ENCODE measurements around the gene TMPRSS9.
A peak's percentile ranks its signal among the peaks of the same experiment; 100 is the strongest.

TMPRSS9 gene

DNA sequence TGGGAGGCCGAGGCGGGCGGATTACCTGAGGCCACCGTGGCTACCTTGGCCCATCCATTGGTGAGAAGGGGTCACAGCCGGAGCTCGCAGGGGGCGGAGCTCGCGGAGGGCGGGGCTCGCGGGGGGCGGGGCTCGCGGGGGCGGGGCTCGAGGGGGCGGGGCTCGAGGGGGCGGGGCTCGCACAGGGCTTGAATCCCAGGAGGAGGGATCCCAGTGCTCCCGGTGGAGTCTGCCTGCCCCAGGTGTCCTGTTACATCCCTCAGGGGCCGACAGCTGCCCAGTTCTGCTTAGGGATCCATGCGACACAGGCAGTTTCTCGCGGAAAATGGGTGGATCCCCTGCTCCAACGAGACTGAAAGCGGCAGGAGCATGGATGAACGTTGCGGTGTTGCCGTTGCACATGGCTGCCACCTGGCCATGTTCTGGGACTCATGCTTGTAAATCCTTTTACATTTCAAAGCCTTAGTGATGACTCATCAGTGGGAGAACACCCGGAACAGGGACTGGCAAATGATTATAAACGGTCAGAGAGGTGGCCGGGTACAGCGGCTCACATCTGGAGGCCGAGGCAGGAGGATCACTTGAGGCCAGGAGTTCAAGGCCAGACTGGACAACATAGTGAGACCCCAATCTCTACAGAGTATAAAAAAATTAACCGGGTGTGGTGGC, 25.1 kb downstream of the TMPRSS9 start (continued):
- TF ChIP-seq, protein P1, sequence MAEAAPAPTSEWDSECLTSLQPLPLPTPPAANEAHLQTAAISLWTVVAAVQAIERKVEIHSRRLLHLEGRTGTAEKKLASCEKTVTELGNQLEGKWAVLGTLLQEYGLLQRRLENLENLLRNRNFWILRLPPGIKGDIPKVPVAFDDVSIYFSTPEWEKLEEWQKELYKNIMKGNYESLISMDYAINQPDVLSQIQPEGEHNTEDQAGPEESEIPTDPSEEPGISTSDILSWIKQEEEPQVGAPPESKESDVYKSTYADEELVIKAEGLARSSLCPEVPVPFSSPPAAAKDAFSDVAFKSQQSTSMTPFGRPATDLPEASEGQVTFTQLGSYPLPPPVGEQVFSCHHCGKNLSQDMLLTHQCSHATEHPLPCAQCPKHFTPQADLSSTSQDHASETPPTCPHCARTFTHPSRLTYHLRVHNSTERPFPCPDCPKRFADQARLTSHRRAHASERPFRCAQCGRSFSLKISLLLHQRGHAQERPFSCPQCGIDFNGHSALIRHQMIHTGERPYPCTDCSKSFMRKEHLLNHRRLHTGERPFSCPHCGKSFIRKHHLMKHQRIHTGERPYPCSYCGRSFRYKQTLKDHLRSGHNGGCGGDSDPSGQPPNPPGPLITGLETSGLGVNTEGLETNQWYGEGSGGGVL (tag by site-specific recombination; IDR thresholded peaks at IDR 0.05), result peak; percentile 31; the same call in 1 of the 2 replicates
- TF ChIP-seq YY1 (tag by site-specific recombination; IDR thresholded peaks at IDR 0.05) (peak; percentile 78), ZNF394 (tag by site-specific recombination; IDR thresholded peaks at IDR 0.05; ENCODE audit: borderline replicate concordance) (peak; percentile 26; the same call in 1 of the 2 replicates), KLF9 (tag by site-specific recombination; IDR thresholded peaks at IDR 0.05; ENCODE audit: low read depth) (peak; percentile 90; the same call in 1 of the 2 replicates), ZNF335 (tag by site-specific recombination; conservative IDR thresholded peaks at IDR 0.05) (peak; percentile 95), ZNF623 (tag by site-specific recombination; IDR thresholded peaks at IDR 0.05) (0 out of 2 replicates have a peak, but pooled peaks have one; percentile 23), ZNF366 (tag by site-specific recombination; conservative IDR thresholded peaks at IDR 0.05) (peak; percentile 61), ZNF10 (tag by site-specific recombination; IDR thresholded peaks at IDR 0.05) (peak; percentile 45; the same call in 1 of the 2 replicates), ZNF843 (tag by site-specific recombination; IDR thresholded peaks at IDR 0.05) (peak; percentile 38; the same call in 1 of the 2 replicates), ZBTB17 (tag by site-specific recombination; IDR thresholded peaks at IDR 0.05) (peak; percentile 80), ZNF24 (tag by site-specific recombination; IDR thresholded peaks at IDR 0.05) (peak; percentile 71), ZNF239 (tag by site-specific recombination; IDR thresholded peaks at IDR 0.05) (0 out of 2 replicates have a peak, but pooled peaks have one; percentile 37), GLI2 (tag by site-specific recombination; IDR thresholded peaks at IDR 0.05; ENCODE audit: borderline replicate concordance, low read depth) (no peak), ZNF561 (tag by site-specific recombination; IDR thresholded peaks at IDR 0.05; ENCODE audit: borderline replicate concordance) (0 out of 2 replicates have a peak, but pooled peaks have one; percentile 60), HOXA7 (CRISPR knock-in tag; IDR thresholded peaks at IDR 0.05; ENCODE audit: borderline replicate concordance) (no peak), IKZF3 (tag by site-specific recombination; IDR thresholded peaks at IDR 0.05) (peak; percentile 94), ZNF624 (tag by site-specific recombination; IDR thresholded peaks at IDR 0.05) (no peak), ZNF2 (tag by site-specific recombination; IDR thresholded peaks at IDR 0.05) (peak; percentile 63), ZNF155 (tag by site-specific recombination; IDR thresholded peaks at IDR 0.05) (no peak), ZNF473 (tag by site-specific recombination; IDR thresholded peaks at IDR 0.05) (no peak), ZNF48 (tag by site-specific recombination; IDR thresholded peaks at IDR 0.05) (no peak), KLF8 (tag by site-specific recombination; IDR thresholded peaks at IDR 0.05) (peak; percentile 74), ZBTB20 (tag by site-specific recombination; IDR thresholded peaks at IDR 0.05) (peak; percentile 75), ZNF202 (tag by site-specific recombination; IDR thresholded peaks at IDR 0.05; ENCODE audit: borderline replicate concordance) (no peak), KLF10 (tag by site-specific recombination; IDR thresholded peaks at IDR 0.05) (peak; percentile 71), ZBTB8A (tag by site-specific recombination; IDR thresholded peaks at IDR 0.05) (peak; percentile 46), ZNF311 (tag by site-specific recombination; IDR thresholded peaks at IDR 0.05; ENCODE audit: borderline replicate concordance) (no peak)
- TF ChIP-seq, protein P2, sequence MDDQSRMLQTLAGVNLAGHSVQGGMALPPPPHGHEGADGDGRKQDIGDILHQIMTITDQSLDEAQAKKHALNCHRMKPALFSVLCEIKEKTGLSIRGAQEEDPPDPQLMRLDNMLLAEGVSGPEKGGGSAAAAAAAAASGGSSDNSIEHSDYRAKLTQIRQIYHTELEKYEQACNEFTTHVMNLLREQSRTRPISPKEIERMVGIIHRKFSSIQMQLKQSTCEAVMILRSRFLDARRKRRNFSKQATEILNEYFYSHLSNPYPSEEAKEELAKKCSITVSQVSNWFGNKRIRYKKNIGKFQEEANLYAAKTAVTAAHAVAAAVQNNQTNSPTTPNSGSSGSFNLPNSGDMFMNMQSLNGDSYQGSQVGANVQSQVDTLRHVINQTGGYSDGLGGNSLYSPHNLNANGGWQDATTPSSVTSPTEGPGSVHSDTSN (CRISPR knock-in tag; IDR thresholded peaks at IDR 0.05), result no peak
- TF ChIP-seq, protein P3, sequence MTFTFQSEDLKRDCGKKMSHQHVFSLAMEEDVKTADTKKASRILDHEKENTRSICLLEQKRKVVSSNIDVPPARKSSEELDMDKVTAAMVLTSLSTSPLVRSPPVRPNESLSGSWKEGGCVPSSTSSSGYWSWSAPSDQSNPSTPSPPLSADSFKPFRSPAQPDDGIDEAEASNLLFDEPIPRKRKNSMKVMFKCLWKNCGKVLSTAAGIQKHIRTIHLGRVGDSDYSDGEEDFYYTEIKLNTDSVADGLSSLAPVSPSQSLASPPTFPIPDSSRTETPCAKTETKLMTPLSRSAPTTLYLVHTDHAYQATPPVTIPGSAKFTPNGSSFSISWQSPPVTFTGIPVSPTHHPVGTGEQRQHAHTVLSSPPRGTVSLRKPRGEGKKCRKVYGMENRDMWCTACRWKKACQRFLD (tag by site-specific recombination; IDR thresholded peaks at IDR 0.05), result no peak
- TF ChIP-seq, protein P4, sequence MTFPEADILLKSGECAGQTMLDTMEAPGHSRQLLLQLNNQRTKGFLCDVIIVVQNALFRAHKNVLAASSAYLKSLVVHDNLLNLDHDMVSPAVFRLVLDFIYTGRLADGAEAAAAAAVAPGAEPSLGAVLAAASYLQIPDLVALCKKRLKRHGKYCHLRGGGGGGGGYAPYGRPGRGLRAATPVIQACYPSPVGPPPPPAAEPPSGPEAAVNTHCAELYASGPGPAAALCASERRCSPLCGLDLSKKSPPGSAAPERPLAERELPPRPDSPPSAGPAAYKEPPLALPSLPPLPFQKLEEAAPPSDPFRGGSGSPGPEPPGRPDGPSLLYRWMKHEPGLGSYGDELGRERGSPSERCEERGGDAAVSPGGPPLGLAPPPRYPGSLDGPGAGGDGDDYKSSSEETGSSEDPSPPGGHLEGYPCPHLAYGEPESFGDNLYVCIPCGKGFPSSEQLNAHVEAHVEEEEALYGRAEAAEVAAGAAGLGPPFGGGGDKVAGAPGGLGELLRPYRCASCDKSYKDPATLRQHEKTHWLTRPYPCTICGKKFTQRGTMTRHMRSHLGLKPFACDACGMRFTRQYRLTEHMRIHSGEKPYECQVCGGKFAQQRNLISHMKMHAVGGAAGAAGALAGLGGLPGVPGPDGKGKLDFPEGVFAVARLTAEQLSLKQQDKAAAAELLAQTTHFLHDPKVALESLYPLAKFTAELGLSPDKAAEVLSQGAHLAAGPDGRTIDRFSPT (tag by site-specific recombination; IDR thresholded peaks at IDR 0.05), result peak; percentile 76
- TF ChIP-seq, protein P5, sequence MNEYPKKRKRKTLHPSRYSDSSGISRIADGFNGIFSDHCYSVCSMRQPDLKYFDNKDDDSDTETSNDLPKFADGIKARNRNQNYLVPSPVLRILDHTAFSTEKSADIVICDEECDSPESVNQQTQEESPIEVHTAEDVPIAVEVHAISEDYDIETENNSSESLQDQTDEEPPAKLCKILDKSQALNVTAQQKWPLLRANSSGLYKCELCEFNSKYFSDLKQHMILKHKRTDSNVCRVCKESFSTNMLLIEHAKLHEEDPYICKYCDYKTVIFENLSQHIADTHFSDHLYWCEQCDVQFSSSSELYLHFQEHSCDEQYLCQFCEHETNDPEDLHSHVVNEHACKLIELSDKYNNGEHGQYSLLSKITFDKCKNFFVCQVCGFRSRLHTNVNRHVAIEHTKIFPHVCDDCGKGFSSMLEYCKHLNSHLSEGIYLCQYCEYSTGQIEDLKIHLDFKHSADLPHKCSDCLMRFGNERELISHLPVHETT (tag by site-specific recombination; IDR thresholded peaks at IDR 0.05), result peak; percentile 60; the same call in 1 of the 2 replicates
- TF ChIP-seq, protein P6, sequence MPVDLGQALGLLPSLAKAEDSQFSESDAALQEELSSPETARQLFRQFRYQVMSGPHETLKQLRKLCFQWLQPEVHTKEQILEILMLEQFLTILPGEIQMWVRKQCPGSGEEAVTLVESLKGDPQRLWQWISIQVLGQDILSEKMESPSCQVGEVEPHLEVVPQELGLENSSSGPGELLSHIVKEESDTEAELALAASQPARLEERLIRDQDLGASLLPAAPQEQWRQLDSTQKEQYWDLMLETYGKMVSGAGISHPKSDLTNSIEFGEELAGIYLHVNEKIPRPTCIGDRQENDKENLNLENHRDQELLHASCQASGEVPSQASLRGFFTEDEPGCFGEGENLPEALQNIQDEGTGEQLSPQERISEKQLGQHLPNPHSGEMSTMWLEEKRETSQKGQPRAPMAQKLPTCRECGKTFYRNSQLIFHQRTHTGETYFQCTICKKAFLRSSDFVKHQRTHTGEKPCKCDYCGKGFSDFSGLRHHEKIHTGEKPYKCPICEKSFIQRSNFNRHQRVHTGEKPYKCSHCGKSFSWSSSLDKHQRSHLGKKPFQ (tag by site-specific recombination; IDR thresholded peaks at IDR 0.05), result no peak

Measured in HEK293 (cell line).